Measurements from ENCODE around the gene TRIP12.

DNA sequence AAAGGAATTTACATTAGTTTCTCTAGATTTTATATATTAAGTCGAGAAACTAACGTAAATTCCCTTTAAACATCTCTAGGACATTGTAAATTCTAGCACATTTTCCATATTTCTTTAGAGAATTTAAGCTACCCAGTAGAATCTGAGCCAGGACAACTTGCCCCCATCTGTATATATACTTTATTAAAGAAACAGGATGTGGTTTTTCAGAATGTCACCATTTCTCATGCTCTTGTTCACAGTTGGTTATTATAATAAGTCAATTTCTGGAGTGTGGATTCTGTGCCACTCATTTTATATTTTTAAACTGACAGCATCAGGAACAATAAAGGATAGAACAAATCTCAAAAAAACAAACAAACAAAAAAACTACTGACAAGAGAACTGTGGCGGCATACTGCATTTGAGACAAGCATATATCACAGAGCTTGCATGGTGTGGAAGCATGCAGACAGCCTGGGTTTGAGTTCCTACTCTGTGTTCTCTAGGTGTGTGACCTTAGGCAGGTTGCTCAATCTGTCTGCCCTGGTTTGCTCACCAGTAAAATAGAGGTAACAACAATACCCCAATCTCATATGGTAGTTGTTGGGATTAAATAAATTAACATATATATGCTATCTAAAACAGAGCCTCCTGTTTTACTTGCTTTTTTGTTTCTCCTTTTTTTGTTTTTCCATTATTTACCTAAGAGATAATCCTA is 146.0 kb downstream of the TRIP12 start:
- TF ChIP-seq, protein P1, sequence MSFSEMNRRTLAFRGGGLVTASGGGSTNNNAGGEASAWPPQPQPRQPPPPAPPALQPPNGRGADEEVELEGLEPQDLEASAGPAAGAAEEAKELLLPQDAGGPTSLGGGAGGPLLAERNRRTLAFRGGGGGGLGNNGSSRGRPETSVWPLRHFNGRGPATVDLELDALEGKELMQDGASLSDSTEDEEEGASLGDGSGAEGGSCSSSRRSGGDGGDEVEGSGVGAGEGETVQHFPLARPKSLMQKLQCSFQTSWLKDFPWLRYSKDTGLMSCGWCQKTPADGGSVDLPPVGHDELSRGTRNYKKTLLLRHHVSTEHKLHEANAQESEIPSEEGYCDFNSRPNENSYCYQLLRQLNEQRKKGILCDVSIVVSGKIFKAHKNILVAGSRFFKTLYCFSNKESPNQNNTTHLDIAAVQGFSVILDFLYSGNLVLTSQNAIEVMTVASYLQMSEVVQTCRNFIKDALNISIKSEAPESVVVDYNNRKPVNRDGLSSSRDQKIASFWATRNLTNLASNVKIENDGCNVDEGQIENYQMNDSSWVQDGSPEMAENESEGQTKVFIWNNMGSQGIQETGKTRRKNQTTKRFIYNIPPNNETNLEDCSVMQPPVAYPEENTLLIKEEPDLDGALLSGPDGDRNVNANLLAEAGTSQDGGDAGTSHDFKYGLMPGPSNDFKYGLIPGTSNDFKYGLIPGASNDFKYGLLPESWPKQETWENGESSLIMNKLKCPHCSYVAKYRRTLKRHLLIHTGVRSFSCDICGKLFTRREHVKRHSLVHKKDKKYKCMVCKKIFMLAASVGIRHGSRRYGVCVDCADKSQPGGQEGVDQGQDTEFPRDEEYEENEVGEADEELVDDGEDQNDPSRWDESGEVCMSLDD (CRISPR knock-in tag; IDR thresholded peaks at IDR 0.05; ENCODE audit: borderline replicate concordance): no peak
- TF ChIP-seq ZNF775 (CRISPR knock-in tag; IDR thresholded peaks at IDR 0.05; ENCODE audit: borderline replicate concordance): no peak
